IPS DF 4.7 (cell line): ENCODE results near the gene DNM1L.
A peak's percentile ranks its signal among the peaks of the same experiment; 100 is the strongest.

ENCODE experiments used
- DNase-seq: peaks from one replicate; pipeline ENCODE4 v3.0.0-alpha.2; 2013; ENCODE audit warnings: low spot score; ENCODE audit errors: extremely low read depth

Gene DNM1L

GRCh38 chr12:32679091-32679919 is at the start of gene DNM1L:
DNM1L (plus strand) TSS chr12:32679301; CDS start chr12:32679364, 63 bp downstream.
- DNase-seq, result peak; percentile 86

DNA sequence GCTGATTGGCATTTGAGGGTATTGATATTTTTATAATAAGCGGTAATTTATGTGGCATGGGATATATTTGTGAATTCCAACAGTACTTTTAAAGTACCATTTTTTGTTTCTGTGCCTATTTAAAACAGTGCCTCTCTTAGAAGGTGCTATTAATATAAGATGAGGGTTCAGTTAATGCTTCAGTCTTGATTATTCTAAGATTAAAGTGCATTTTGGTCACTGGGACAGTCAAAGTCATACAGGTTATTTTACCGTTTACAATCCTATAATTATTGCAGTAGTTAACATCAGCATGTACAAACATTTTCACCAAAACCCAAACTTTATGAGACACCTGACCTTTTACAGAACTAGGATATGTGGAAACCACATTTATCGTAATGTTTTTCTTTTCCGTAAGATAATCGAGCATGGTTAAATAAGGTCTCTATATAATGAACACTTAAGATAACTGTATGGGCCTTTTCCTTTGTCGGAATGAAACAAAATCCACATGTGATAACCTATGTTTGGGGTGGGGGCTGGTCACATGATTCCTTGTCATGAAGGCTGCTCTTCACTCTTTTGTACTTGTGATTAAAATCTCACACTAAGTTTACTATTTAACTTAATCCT is 37.7 kb upstream of the DNM1L start:
- DNase-seq, result no peak

- no peak for DNase-seq
Measured at GRCh38 chr12:32644431-32644830, 34.7 kb upstream of the DNM1L start.

DNA sequence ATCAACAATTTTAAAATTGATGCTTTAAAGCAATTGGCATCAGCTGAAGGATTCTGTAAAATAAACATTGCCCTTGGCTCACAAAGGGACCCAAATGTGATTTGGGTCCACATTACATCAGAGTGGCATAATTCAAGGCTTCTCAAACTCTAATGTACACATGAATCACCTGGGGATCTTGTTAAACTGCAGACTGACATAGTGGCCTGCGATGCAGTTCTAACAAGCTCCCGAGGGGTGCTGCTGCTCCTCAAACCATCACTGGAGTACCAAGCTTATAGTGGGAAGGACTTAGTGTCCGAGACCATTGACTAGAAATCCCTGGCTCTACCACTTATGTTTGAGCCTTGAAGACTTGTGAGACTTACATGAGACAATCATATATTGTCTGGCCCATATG is 31.8 kb upstream of the DNM1L start:
- no peak for DNase-seq

DNA sequence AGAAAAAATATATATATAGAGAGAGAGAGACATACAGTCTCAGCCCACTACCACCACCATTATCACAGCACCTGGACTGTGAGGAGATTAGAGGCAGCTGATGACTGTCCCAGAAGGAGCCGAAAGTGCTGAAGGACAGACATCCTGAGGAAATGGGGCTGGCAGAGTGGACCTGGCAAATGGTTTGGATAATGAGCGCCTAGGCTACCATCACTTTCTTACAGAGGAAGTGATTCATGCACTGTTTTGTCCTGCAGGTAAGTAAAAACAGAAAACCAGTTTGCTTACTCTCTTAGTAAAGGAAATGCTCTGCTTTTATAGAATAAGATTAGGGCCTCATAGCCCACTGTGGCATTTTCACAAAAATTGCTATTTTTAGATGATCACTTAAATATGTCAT is 28.6 kb upstream of the DNM1L start:
- no peak for DNase-seq

DNA sequence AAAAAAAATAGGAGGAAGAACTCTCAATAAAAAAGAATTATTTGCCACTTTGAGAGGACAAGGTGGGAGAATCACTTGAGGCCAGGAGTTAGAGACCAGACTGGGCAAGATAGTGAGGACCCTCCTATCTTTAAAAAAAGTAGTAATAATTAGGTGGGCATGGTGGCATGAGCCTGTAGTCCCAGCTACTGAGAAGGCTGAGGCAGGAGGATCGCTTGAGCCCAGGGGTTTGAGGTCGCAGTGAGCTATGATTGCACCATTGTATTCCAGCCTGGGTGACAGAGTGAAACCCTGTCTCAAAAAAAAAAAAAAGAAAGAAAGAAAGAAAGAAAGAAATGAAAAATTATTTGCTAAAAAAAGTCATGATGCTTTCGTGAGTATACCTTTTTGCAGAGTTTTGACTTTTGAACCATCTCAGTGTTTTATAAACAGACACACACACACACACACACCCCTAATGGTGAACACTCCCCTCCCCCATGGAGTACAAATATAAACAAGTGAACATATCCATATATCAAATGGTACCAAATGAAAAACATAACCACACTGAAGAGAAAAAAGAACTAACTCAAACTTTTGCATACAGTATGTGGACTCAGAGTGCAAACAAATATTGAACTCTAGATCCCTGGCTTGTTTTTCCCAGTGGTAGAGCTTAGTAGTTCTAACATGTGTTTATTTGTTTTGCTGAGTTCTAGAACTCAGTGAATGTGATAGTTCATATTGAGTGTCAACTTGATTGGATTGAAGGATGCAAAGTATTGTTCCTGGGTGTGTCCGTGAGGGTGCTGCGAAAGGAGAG is 27.7 kb upstream of the DNM1L start:
- no peak for DNase-seq

- no peak for DNase-seq
Measured at GRCh38 chr12:32651956-32652210, 27.2 kb upstream of the DNM1L start.

- DNase-seq, result no peak
Measured at GRCh38 chr12:32659908-32660440, 19.1 kb upstream of the DNM1L start.

DNA sequence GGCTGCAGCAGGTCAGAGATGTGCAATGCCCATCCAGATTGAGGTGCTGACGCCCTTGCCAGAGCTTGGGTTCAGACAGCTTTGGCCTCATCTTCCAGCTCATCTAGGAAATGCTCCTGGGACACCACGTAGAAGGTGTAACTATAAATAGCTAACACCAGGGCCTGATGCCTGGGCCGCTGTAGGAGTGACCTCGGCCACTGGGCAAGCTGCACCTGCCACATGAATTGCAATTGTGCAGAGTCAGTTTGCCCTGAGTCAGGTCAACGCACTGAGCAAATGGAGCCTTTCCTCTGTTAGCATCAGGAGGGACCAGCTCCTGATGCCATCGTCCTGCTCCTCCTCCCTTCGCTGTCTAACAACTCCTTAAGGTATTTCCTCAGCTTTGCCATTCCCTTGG is 17.4 kb upstream of the DNM1L start:
- DNase-seq, result no peak

DNA sequence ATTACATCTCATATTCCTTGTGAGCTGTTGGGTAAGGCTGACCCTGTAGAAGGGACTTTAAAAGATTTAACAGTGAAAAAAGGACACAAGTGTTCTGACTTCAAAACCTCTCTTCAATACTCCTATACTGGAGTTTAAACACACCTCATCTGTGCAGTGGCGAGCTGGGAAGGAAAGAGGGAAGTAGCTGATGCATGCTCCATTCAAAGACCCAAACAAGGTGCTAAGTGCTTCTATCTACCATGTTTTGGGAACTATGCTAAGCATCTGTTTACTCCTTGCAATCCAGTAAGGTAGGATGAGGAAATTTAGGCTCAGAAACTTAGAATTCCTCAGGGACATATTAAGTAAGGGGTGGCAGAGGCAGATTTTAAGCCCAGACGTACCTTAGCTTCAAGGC is 16.4 kb upstream of the DNM1L start:
- no peak for DNase-seq

DNA sequence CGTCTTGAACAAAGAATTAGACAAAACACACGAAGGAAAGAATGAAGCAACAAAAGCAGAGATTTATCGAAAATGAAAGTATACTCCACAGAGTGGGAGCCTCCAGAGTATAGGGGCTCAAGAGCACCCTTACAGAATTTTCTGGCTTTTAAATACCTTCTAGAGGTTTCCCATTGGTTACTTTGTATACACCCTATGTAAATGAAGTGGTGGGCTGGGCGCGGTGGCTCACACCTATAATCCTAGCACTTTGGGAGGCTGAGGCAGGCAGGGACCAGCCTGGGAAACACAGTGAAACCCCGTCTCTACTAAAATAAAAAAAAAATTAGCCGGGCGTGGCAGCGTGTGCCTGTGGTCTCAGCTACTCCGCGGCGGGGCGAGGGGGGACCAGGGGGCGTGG is 13.1 kb upstream of the DNM1L start:
- no peak for DNase-seq

DNA sequence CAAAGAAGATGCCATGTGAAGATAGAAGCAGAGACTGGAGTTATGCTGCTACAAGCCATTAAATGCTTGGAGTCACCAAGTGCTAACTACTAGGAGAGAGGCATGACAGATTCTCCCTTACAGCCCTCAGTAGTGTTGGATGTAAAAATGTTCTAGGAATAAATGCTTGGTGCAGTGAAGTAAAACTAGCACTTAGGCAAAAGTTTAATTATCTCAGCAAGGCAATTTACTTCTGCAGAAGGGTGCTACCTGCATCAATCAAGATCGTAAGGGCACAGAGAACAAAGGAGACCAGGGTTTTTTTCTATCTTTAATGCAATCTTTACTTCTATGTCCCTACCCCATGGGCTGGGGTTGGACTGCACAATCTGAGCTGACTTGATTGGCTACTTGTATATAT is 9.5 kb upstream of the DNM1L start:
- no peak for DNase-seq

- no peak for DNase-seq
Measured at GRCh38 chr12:32671930-32672780, 6.9 kb upstream of the DNM1L start.

GRCh38 chr12:32679920-32680237 is 778 bp downstream of the DNM1L start:
- no peak for DNase-seq

DNA sequence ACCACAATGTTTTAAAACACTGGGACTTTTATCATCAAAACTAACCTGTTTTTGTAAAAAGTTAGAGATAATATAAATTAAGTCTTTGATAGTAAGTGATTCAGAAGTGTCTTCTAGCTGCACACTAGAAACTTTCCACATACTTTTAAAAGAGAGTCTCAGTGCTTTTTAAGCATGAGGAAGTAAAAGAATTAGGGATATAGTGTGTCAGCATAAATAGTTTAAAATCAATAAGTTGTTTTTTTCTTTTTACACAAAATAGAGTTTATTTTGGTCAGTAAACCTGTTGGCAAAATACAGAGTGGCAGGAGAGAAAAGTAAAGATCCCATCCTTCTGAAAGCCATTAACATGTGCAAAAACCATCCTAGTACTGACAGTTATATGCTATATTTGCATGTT is 1.7 kb downstream of the DNM1L start:
- no peak for DNase-seq

GRCh38 chr12:32681272-32681671 is 2.2 kb downstream of the DNM1L start:
- DNase-seq, result no peak

GRCh38 chr12:32686340-32686739 is 7.2 kb downstream of the DNM1L start:
- no peak for DNase-seq

- no peak for DNase-seq
Measured at GRCh38 chr12:32688786-32689185, 9.7 kb downstream of the DNM1L start.

GRCh38 chr12:32690927-32691326 is 11.8 kb downstream of the DNM1L start:
- DNase-seq, result no peak

DNA sequence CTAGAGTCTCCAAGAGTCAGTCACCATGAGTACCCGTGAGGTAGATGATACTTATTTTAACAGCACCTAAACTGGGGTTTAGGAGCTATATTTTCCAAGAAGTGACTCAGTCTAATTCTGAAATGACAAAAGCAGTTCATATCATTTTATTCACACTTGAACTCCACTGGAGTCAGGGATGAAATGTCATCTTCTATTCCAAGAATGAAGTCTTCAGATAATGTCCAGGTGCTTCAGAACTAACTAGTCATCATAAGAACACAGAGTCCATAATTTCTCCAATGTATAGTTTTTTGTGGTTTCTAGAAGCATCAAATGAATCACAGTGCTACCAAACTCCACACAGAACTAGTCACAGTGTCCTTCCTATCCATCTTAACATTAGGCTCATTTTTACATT is 13.3 kb downstream of the DNM1L start:
- DNase-seq, result no peak

GRCh38 chr12:32693036-32693435 is 13.9 kb downstream of the DNM1L start:
- DNase-seq, result no peak

GRCh38 chr12:32695787-32696186 is 16.7 kb downstream of the DNM1L start:
- no peak for DNase-seq
